SK-N-SH (cell line): ENCODE measurements around the gene SEPTIN12. TPM values are rescaled to one million over a fixed set of nuclear protein-coding genes. Genes with fewer than 3 reads are reported as not detected.

Experiments
- CTCF ChIA-PET: fragments of 300-600, 350-600 bp; formaldehyde crosslinking; extraction: SDS; loops from one replicate; lab custom pipeline; 2021; lab: Yijun Ruan, JAX
- POLR2A ChIA-PET: fragments of 350-600 bp; sonication (Branson Sonifier 250); formaldehyde crosslinking; extraction: SDS; loops from one replicate; lab custom pipeline; 2020; ENCODE audit warnings: antibody characterized with exemption, inconsistent platforms; lab: Yijun Ruan, JAX
- DNase-seq: peaks from one replicate; pipeline ENCODE4 v3.0.0; 2012
- H2AFZ ChIP-seq: fragments of 200-600 bp; sonication (generic); 2 replicates; pipeline ENCODE4 v1.8.1; 2016; ENCODE audit warnings: antibody characterized with exemption, mild to moderate bottlenecking, low read depth
- H3F3A ChIP-seq: fragments of 200-600 bp; sonication (generic); replicated peaks from 2 replicates; pipeline ENCODE3; 2016; ENCODE audit warnings: antibody characterized with exemption, mild to moderate bottlenecking; ENCODE audit not compliant: insufficient read depth
- H3K27ac ChIP-seq, 2 experiments: fragments of 200-500 bp in 1 of 2; fragments of 200-600 bp in 1 of 2; sonication (Bioruptor generic) in 1 of 2; sonication (generic), shearing (Covaris generic) in 1 of 2; 2 replicates each; pipeline versions ENCODE4 v1.5.1 to v1.6.1; 2014 to 2016; ENCODE audit warnings: low read depth in 2 of 2, inconsistent platforms in 1 of 2, low read length in 1 of 2, mild to moderate bottlenecking in 1 of 2, mixed read lengths in 1 of 2
- H3K27me3 ChIP-seq: fragments of 200-600 bp; sonication (generic), shearing (Covaris generic); 2 replicates; pipeline ENCODE4 v1.6.1; 2016; ENCODE audit warnings: mixed run types; ENCODE audit not compliant: insufficient read depth
- H3K36me3 ChIP-seq, 2 experiments: fragments of 200-500 bp in 1 of 2; fragments of 200-600 bp in 1 of 2; sonication (Bioruptor generic) in 1 of 2; sonication (generic) in 1 of 2; replicated peaks in 1 of 2; 2 replicates each; pipeline versions ENCODE3 to v1.5.1; 2014 to 2016; ENCODE audit warnings: low read length in 1 of 2, mild to moderate bottlenecking in 1 of 2; ENCODE audit not compliant: insufficient read depth in 2 of 2, control insufficient read depth in 1 of 2
- H3K4me1 ChIP-seq, 2 experiments: fragments of 200-500 bp in 1 of 2; fragments of 200-600 bp in 1 of 2; sonication (Bioruptor generic) in 1 of 2; sonication (generic), shearing (Covaris generic) in 1 of 2; 2 replicates each; pipeline versions ENCODE4 v1.5.1 to v1.6.1; 2014 to 2016; ENCODE audit warnings: low read depth in 1 of 2, low read length in 1 of 2, mixed run types in 1 of 2; ENCODE audit not compliant: insufficient read depth in 2 of 2, control insufficient read depth in 1 of 2
- H3K4me2 ChIP-seq: fragments of 200-600 bp; sonication (generic), shearing (Covaris generic); 2 replicates; pipeline ENCODE4 v1.6.1; 2017; ENCODE audit warnings: mixed run types
- H3K4me3 ChIP-seq, 2 experiments: fragments of 200-500 bp in 1 of 2; fragments of 200-600 bp in 1 of 2; sonication (Bioruptor generic) in 1 of 2; sonication (generic), shearing (Covaris generic) in 1 of 2; 2 replicates each; pipeline versions ENCODE4 v1.5.1 to v1.8.1; 2014 to 2016; ENCODE audit warnings: low read depth in 2 of 2, inconsistent platforms in 1 of 2, low read length in 1 of 2, mild to moderate bottlenecking in 1 of 2, mixed read lengths in 1 of 2, moderate library complexity in 1 of 2
- H3K79me2 ChIP-seq: fragments of 200-600 bp; sonication (generic); 2 replicates; pipeline ENCODE4 v1.8.1; 2017; ENCODE audit warnings: mild to moderate bottlenecking; ENCODE audit not compliant: insufficient read depth
- H3K9ac ChIP-seq: fragments of 200-600 bp; sonication (generic); 2 replicates; pipeline ENCODE4 v1.6.1; 2017; ENCODE audit warnings: mixed run types
- H3K9me2 ChIP-seq: fragments of 200-600 bp; sonication (generic); 2 replicates; pipeline ENCODE4 v1.6.1; 2017; ENCODE audit warnings: mixed run types
- H3K9me3 ChIP-seq: fragments of 200-600 bp; sonication (generic); 2 replicates; pipeline ENCODE4 v1.6.1; 2017; ENCODE audit warnings: mixed run types, mild to moderate bottlenecking, moderate library complexity
- H4K20me1 ChIP-seq: fragments of 200-600 bp; sonication (generic); 2 replicates; pipeline ENCODE4 v1.6.1; 2017; ENCODE audit warnings: mild to moderate bottlenecking, mixed run types; ENCODE audit not compliant: insufficient read depth
- EP300 ChIP-seq, 2 experiments: IDR thresholded peaks; 2 replicates each; pipeline versions ENCODE4 v1.4.0 to v1.6.1; 2012; ENCODE audit warnings: borderline replicate concordance in 1 of 2, low read depth in 1 of 2, low read length in 1 of 2
- FOSL2 ChIP-seq: IDR thresholded peaks from 2 replicates; pipeline ENCODE4 v1.4.0; 2012; ENCODE audit warnings: low read depth, mild to moderate bottlenecking, moderate library complexity, borderline replicate concordance
- MXI1 ChIP-seq: IDR thresholded peaks from 2 replicates; pipeline ENCODE4 v1.6.1; 2012; ENCODE audit warnings: mild to moderate bottlenecking, low read depth, low read length, improper control_type of control experiment
- NFIC ChIP-seq: IDR thresholded peaks from 2 replicates; pipeline ENCODE4 v1.4.0; 2012; ENCODE audit warnings: borderline replicate concordance
- PBX3 ChIP-seq: IDR thresholded peaks from 2 replicates; pipeline ENCODE4; 2012
- POLR2AphosphoS5 ChIP-seq: IDR thresholded peaks from 2 replicates; pipeline ENCODE4 v1.6.1; 2012; ENCODE audit warnings: low read depth, low read length
- RFX5 ChIP-seq: IDR thresholded peaks from 2 replicates; pipeline ENCODE4 v1.6.1; 2012; ENCODE audit warnings: mild to moderate bottlenecking, improper control_type of control experiment, low read length
- RXRA ChIP-seq: IDR thresholded peaks from 2 replicates; pipeline ENCODE4 v1.4.0; 2012; ENCODE audit warnings: low read depth, mild to moderate bottlenecking, borderline replicate concordance
- SIN3A ChIP-seq: IDR thresholded peaks from 2 replicates; pipeline ENCODE4 v1.6.1; 2012; ENCODE audit warnings: low read depth, mild to moderate bottlenecking, low read length, moderate library complexity, borderline replicate concordance
- SMC3 ChIP-seq: IDR thresholded peaks from 2 replicates; pipeline ENCODE4 v1.6.1; 2012; ENCODE audit warnings: low read depth, low read length, improper control_type of control experiment
- TCF12 ChIP-seq: IDR thresholded peaks from 2 replicates; pipeline ENCODE4 v1.4.0; 2012
- TEAD4 ChIP-seq: IDR thresholded peaks from 2 replicates; pipeline ENCODE4 v1.4.0; 2012; ENCODE audit warnings: mild to moderate bottlenecking, borderline replicate concordance; ENCODE audit not compliant: insufficient read depth
- WGBS: methylation state at CpG from one replicate; pipeline ENCODE4 v1.1.6; 2017; ENCODE audit warnings: low lambda C conversion rate; 5-methylcytosine and 5-hydroxymethylcytosine counted together
- polyA plus RNA-seq, 3 experiments: library from polyadenylated mRNA; depleted of rRNA; stranded (reverse); fragments of >200 nt; gene quantifications; 2 replicates each; pipeline ENCODE4 v1.2.3, GENCODE V29; 2012
- TF ChIP-seq, protein P1 (sequence below): IDR thresholded peaks from 2 replicates; pipeline ENCODE4 v1.4.0; 2012; ENCODE audit warnings: low read depth, borderline replicate concordance
- TF ChIP-seq, protein P2 (sequence below): fragments of 200-600 bp; sonication (generic); IDR thresholded peaks from 2 replicates; pipeline ENCODE4 v1.6.1; 2017; ENCODE audit warnings: antibody characterized with exemption, mild to moderate bottlenecking, moderate library complexity

Gene SEPTIN12
- polyA plus RNA-seq, 1 of the 3 experiments (the other 2 are of a cell fraction), result 0.07 TPM

DNA sequence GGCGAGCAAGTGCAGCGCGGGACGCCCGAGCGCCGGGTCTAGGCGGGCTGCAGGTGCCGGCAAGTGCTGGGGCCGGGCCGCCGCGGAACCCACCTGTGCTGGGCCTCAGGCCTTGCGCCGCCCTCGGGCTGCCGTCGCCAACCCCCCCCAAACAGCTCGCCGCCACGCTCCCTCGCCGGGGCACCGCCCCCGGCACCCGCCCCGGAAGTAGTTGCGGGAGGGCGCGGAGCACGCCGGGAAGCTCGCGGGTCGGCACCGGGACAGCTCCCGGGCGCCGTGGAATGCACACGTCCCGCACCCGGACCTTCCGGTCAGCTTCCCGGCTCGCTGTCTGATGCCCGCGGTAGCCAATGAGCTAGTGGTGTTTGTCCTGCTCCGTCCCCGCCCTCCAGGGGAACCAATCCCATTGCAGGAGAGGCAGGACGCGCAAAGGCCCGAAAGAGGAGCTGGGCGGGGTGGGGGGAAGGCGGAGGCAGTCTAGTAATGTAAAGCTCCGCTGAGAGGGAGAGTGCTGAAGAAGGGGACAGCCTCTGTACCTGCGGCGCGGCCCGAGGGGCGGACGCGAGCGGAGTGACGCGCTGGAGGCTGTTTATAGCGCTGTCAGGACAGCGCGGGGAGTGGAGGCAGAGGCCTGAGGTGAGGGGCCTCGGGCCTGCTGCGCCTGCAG lies 53.9 kb downstream of the SEPTIN12 start, which contains the start of the genes ANKS3 and DNAAF8 (continued):
- TF ChIP-seq SIN3A, result 0 out of 2 replicates have a peak, but pooled peaks have one; percentile 91
- peak; percentile 77 for TF ChIP-seq MXI1
- TF ChIP-seq SMC3, result no peak
- TF ChIP-seq TCF12, result no peak
- TF ChIP-seq EP300 (IDR thresholded peaks at IDR 0.05; ENCODE audit: borderline replicate concordance in 1 of 2, low read depth in 1 of 2, low read length in 1 of 2), result no peak
- no peak for TF ChIP-seq FOSL2
- TF ChIP-seq, protein P1, sequence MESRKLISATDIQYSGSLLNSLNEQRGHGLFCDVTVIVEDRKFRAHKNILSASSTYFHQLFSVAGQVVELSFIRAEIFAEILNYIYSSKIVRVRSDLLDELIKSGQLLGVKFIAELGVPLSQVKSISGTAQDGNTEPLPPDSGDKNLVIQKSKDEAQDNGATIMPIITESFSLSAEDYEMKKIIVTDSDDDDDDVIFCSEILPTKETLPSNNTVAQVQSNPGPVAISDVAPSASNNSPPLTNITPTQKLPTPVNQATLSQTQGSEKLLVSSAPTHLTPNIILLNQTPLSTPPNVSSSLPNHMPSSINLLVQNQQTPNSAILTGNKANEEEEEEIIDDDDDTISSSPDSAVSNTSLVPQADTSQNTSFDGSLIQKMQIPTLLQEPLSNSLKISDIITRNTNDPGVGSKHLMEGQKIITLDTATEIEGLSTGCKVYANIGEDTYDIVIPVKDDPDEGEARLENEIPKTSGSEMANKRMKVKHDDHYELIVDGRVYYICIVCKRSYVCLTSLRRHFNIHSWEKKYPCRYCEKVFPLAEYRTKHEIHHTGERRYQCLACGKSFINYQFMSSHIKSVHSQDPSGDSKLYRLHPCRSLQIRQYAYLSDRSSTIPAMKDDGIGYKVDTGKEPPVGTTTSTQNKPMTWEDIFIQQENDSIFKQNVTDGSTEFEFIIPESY, result no peak
- peak; percentile 97 for TF ChIP-seq PBX3
- TF ChIP-seq, all 33 proteins: peak for 10

- peak overlapping the region; percentile 88 for H3K9ac ChIP-seq
- 0% methylated on average over 19 of the region's 19 CpGs for WGBS
- DNase-seq, result peak; percentile 61
- peak overlapping the region; percentile 93 for H3K4me2 ChIP-seq
- H3K27me3 ChIP-seq, result no peaks in the 10 kb centered on the region
- peaks cover 0 to 6% of the 10 kb centered on the region in 2 experiments; a peak in 1 of 4 replicates for H3K4me1 ChIP-seq
- CTCF ChIA-PET, result interaction anchor here (1.0 to 1.6 kb wide), 5 partner anchors 36 to 223 kb away, joined by 3 to 7 read pairs (median 3); no protein-coding TSS in a partner anchor
- H3K9me3 ChIP-seq, result no peaks in the 10 kb centered on the region
- POLR2A ChIA-PET, result interaction anchor here (0.7 to 2.2 kb wide), 9 partner anchors 11 to 225 kb away, joined by 3 to 16 read pairs (median 4); partner anchors contain the start of genes ROGDI and ZNF500
- H3K9me2 ChIP-seq, result no peaks in the 10 kb centered on the region
- peaks cover 10 to 21% of the 10 kb centered on the region in 2 experiments for H3K36me3 ChIP-seq
- H3K27ac ChIP-seq, result peak overlapping the region; percentile 84 to 96
- TF ChIP-seq RXRA (no peak), TEAD4 (no peak), RFX5 (no peak), NFIC (no peak), POLR2AphosphoS5 (no peak), SIN3A (no peak)
- TF ChIP-seq, protein P1, result no peak
- TF ChIP-seq, protein P2, sequence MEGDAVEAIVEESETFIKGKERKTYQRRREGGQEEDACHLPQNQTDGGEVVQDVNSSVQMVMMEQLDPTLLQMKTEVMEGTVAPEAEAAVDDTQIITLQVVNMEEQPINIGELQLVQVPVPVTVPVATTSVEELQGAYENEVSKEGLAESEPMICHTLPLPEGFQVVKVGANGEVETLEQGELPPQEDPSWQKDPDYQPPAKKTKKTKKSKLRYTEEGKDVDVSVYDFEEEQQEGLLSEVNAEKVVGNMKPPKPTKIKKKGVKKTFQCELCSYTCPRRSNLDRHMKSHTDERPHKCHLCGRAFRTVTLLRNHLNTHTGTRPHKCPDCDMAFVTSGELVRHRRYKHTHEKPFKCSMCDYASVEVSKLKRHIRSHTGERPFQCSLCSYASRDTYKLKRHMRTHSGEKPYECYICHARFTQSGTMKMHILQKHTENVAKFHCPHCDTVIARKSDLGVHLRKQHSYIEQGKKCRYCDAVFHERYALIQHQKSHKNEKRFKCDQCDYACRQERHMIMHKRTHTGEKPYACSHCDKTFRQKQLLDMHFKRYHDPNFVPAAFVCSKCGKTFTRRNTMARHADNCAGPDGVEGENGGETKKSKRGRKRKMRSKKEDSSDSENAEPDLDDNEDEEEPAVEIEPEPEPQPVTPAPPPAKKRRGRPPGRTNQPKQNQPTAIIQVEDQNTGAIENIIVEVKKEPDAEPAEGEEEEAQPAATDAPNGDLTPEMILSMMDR, result no peak
- H4K20me1 ChIP-seq, result no peaks in the 10 kb centered on the region
- H3F3A ChIP-seq, result no peaks in the 10 kb centered on the region
- peak overlapping the region; percentile 90 for H2AFZ ChIP-seq
- H3K79me2 ChIP-seq, result peaks cover 51% of the 10 kb centered on the region
- peak overlapping the region; percentile 97 for H3K4me3 ChIP-seq
Observed at GRCh38 chr16:4733747-4734062, 54.4 kb downstream of the SEPTIN12 start.
